Uterus (tissue), 4 donors: ENCODE data around the gene OAS3. TPM values are rescaled to one million over a fixed set of nuclear protein-coding genes. Genes with fewer than 3 reads are reported as not detected.

ENCODE experiments used
- DNase-seq, 2 donors: peaks; one replicate each; pipeline ENCODE4 v3.0.0-alpha.2; 2019 to 2020
- H3K27ac ChIP-seq, 2 donors: fragments of 200-600 bp; sonication (generic); 1 replicate in 1 of 2; 2 replicates in 1 of 2; pipeline ENCODE4 v1.5.1; 2016 to 2018
- H3K27me3 ChIP-seq, 2 donors: fragments of 200-600 bp; sonication (generic); one replicate each; pipeline ENCODE4 v1.5.1; 2018 to 2019; ENCODE audit warnings: control low read depth in 1 of 2
- H3K36me3 ChIP-seq, 2 donors: fragments of 200-600 bp; sonication (generic); one replicate each; pipeline ENCODE4 v1.5.1; 2019; ENCODE audit warnings: control low read depth in 1 of 2
- H3K4me1 ChIP-seq, 2 donors: fragments of 200-600 bp; sonication (generic); one replicate each; pipeline ENCODE4 v1.5.1; 2018 to 2019; ENCODE audit warnings: control low read depth in 1 of 2
- H3K4me3 ChIP-seq, 2 donors: fragments of 200-600 bp; sonication (generic); 1 replicate in 1 of 2; 2 replicates in 1 of 2; pipeline ENCODE4 v1.5.1; 2018 to 2019; ENCODE audit warnings: mild to moderate bottlenecking in 1 of 2
- H3K9me3 ChIP-seq, 2 donors: fragments of 200-600 bp; sonication (generic); one replicate each; pipeline ENCODE4 v1.5.1; 2019; ENCODE audit warnings: control low read depth in 1 of 2
- POLR2A ChIP-seq, 2 donors: fragments of 450-650 bp; IDR thresholded peaks; one replicate each; pipeline ENCODE4 v1.6.1; 2016; ENCODE audit warnings: antibody characterized with exemption in 2 of 2, mild to moderate bottlenecking in 1 of 2, moderate library complexity in 1 of 2
- intact Hi-C: fragments of 100-400 bp; cut with DNase I; formaldehyde crosslinking; loops from one replicate; pipeline ENCODE4 v1.15.1; 2023; ENCODE audit warnings: low total_unique reads
- total RNA-seq, 4 donors: library from RNA; depleted of rRNA in 3 of 4; stranded (reverse); fragments of >200 nt in 3 of 4; gene quantifications; one replicate each; pipeline versions ENCODE4 v1.1.0 to v1.2.4, GENCODE V29; 2014 to 2023
- TF ChIP-seq, protein P1 (sequence below), 4 experiments: fragments of 200-600 bp in 2 of 4; fragments of 450-650 bp in 2 of 4; sonication (generic) in 2 of 4; IDR thresholded peaks; one replicate each; pipeline ENCODE4 v1.5.1; 2016 to 2019; ENCODE audit warnings: antibody characterized with exemption in 4 of 4, mild to moderate bottlenecking in 2 of 4, moderate library complexity in 1 of 4
- donor health status: DM: yes; HTN: yes; CAD: no.

OAS3 gene
- total RNA-seq, 4 donors from 2014 or later: 2.1 to 22.8 (median 8.9) TPM

DNA sequence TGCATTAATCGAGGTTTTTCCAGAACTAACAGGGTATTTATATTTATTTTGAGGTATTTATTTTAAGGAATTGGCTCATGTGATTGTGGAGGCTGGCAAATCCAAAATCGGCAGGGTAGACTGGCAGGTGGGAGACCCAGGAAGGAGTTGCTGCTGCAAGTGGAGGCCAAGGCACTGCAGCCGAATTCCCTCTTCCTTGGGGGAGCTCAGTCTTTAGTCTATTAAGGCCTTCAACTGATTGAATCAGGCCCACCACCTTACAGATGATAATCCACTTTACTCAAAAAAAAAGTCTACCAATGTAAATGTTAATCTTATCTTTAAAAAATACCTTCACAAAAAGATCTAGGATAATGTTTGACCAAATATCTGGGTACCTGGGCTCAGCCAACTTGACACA lies 38.9 kb downstream of the OAS3 start:
- no peak for DNase-seq
- H3K36me3 ChIP-seq: no peaks in the 10 kb centered on the region
- no peaks in the 10 kb centered on the region for H3K4me1 ChIP-seq
- no peaks in the 10 kb centered on the region for H3K27me3 ChIP-seq
- no peak overlapping the region for H3K4me3 ChIP-seq
- intact Hi-C loops: no loop called here
- no peak for TF ChIP-seq POLR2A (IDR thresholded peaks at IDR 0.05)
- TF ChIP-seq, protein P1, sequence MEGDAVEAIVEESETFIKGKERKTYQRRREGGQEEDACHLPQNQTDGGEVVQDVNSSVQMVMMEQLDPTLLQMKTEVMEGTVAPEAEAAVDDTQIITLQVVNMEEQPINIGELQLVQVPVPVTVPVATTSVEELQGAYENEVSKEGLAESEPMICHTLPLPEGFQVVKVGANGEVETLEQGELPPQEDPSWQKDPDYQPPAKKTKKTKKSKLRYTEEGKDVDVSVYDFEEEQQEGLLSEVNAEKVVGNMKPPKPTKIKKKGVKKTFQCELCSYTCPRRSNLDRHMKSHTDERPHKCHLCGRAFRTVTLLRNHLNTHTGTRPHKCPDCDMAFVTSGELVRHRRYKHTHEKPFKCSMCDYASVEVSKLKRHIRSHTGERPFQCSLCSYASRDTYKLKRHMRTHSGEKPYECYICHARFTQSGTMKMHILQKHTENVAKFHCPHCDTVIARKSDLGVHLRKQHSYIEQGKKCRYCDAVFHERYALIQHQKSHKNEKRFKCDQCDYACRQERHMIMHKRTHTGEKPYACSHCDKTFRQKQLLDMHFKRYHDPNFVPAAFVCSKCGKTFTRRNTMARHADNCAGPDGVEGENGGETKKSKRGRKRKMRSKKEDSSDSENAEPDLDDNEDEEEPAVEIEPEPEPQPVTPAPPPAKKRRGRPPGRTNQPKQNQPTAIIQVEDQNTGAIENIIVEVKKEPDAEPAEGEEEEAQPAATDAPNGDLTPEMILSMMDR (IDR thresholded peaks at IDR 0.05): no peak
- H3K9me3 ChIP-seq: no peaks in the 10 kb centered on the region
- no peak overlapping the region for H3K27ac ChIP-seq

- intact Hi-C loops: no loop called here
- no peak for DNase-seq
- Histone ChIP-seq H3K36me3 (no peaks in the 10 kb centered on the region), H3K4me1 (no peaks in the 10 kb centered on the region), H3K4me3 (peak overlapping the region; percentile 18 to 29), H3K9me3 (no peaks in the 10 kb centered on the region), H3K27me3 (no peaks in the 10 kb centered on the region), H3K27ac (peak overlapping the region; percentile 53 to 79)
- no peak for TF ChIP-seq POLR2A (IDR thresholded peaks at IDR 0.05)
- TF ChIP-seq, protein P1 (IDR thresholded peaks at IDR 0.05): no peak
Observed at GRCh38 chr12:112977641-112978040, 39.4 kb downstream of the OAS3 start.

DNA sequence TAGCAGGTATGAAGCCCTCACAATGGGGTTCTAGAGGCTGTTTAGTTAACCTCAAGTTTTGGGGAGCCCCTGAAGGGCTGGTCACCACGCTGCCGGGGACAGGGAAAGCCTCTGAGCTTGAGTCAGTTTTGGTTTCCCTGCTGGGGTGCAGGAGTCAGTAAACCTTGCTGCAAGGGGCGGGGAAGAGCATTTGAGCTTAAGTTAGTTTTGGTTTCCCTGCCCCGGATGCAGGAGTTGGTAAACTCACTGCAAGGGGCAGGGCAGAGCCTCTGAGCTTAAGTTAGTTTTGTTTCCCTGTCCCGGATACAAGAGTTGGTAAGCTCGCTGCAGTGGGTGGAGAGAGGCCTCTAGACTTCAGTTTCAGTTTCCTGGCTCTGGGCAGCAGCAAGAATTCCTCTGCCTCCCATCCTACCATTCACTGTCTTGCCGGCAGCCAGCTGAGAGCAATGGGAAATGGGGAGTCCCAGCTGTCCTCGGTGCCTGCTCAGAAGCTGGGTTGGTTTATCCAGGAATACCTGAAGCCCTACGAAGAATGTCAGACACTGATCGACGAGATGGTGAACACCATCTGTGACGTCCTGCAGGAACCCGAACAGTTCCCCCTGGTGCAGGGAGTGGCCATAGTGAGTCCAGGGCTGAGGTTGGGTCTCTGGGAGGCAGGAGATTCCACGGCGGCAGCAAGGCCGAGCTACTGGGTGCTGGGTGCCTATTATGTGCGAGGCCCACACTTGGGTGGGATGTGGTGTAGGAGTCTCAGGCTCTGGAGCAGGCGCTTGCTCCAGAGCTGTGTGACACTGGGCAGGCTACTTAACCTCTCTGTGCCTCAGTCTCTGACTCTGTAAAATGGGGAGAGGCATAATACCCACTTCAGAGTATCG lies 40.1 kb downstream of the OAS3 start, which contains the start of gene OAS2:
OAS2 (plus strand) TSS at position 357 of the 878 bp plus-strand sequence; CDS start at position 447, 90 bp downstream.
- intact Hi-C loops: no loop called here
- peak in 1 of 2 donors; percentile 20 for TF ChIP-seq POLR2A (IDR thresholded peaks at IDR 0.05)
- TF ChIP-seq, protein P1 (IDR thresholded peaks at IDR 0.05): no peak

DNA sequence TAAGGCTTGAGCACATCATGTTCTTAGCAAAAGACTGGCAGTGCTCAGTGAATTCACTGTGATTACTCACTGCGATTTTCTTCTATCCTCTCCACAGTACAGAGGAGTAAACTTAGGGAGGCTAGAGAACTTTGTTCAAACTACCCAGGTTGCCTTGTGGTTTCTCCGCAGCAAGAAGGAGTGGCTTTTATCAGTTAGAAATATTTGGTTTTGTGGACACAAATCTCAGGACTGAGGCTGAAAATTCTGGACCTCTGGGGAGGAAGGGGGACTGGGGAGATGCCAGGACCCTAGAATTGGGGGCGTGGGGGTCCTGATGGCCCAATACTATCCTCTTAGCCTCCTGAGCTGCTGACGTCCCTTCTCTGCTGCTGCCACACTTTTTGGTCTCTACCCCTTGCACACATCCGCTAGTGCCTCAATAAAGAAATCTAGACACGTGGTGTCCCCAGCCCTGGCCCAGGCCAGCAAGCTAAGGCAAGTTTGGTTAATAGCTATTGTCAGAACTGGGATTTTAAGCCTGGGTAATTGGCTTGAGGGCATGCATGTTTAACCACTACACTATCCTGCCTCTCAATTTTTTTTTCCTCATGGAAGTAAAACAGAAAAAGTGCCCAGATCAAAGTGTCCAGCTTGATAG lies 40.9 kb downstream of the OAS3 start:
- Histone ChIP-seq H3K27me3 (no peaks in the 10 kb centered on the region), H3K27ac (peak overlapping the region; percentile 53 to 79), H3K4me1 (no peaks in the 10 kb centered on the region), H3K9me3 (no peaks in the 10 kb centered on the region), H3K36me3 (no peaks in the 10 kb centered on the region), H3K4me3 (peak overlapping the region in 1 of 2 donors; percentile 18)
- no peak for TF ChIP-seq POLR2A (IDR thresholded peaks at IDR 0.05)
- no peak for DNase-seq
- intact Hi-C loops: no loop called here

More for the DNA sequence above, 40.1 kb downstream of the OAS3 start, which contains the start of gene OAS2:
- no peaks in the 10 kb centered on the region for H3K9me3 ChIP-seq
- H3K27ac ChIP-seq: peak within 1 kb of the TSS; percentile 53 to 79
- no peaks in the 10 kb centered on the region for H3K27me3 ChIP-seq
- DNase-seq: peak; percentile 47 to 52
- H3K4me1 ChIP-seq: no peaks in the 10 kb centered on the region
- H3K4me3 ChIP-seq: peak within 1 kb of the TSS; percentile 18 to 29
- no peaks in the 10 kb centered on the region for H3K36me3 ChIP-seq

DNA sequence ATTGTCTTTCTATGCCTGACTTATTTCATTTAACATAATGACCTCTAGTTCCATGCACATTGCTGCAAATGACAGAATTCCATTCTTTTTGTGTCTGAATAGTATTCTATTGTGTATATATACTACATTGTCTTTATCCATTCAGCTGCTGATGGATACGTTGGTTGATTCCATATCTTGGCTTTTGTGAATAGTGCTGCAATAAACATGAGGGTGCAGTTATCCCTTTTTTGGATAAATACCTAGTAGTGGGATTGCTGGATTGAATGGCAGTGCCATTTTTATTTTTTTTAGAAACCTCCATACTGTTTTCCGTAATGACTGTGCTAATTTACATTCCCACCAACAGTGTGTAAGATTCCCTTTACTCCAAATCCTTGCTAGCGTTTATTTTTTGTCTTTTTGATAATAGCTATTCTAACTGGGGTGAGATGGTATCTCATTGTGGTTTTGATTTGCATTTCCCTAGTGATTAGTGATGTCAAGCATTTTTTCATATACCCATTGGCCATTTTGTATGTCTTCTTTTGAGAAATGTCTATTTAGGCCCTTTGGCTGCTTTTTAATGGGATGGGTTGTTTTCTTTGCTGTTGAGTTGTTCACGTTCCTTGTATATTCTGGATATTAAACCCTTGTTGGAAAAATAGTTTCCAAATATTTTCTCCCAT lies 42.4 kb downstream of the OAS3 start:
- H3K4me1 ChIP-seq: no peaks in the 10 kb centered on the region
- no peak for DNase-seq
- no peaks in the 10 kb centered on the region for H3K36me3 ChIP-seq
- TF ChIP-seq POLR2A (IDR thresholded peaks at IDR 0.05): no peak
- TF ChIP-seq, protein P1 (IDR thresholded peaks at IDR 0.05): no peak
- H3K9me3 ChIP-seq: no peaks in the 10 kb centered on the region
- no peaks in the 10 kb centered on the region for H3K27me3 ChIP-seq
- H3K4me3 ChIP-seq: no peak overlapping the region
- intact Hi-C loops: no loop called here
- no peak overlapping the region for H3K27ac ChIP-seq
